Activated CD4-positive, alpha-beta memory T cell treated with anti-CD3 and anti-CD28 coated beads, Interleukin-2, amount 10 ng/mL, durations not matched to agents 7 days and 5 days (primary cell): Measurements from ENCODE around the gene IGIP. TPM values are rescaled to one million over a fixed set of nuclear protein-coding genes. Genes with fewer than 3 reads are reported as not detected.
A peak's percentile ranks its signal among the peaks of the same experiment; 100 is the strongest.
"Not testable (repeated sequence)": the region's sequence is repeated elsewhere in the genome, so short reads cannot be mapped to it uniquely, and the experiment has no call there.

Source experiments
- CTCF ChIA-PET: fragments of 350-600 bp; sonication (Branson Sonifier 250); formaldehyde crosslinking; loops from one replicate; lab custom pipeline; 2021; ENCODE audit warnings: antibody characterized with exemption, inconsistent platforms; lab: Charles Lee
- POLR2A ChIA-PET: fragments of 350-600 bp; sonication (Branson Sonifier 250); formaldehyde crosslinking; loops from one replicate; lab custom pipeline; 2021; ENCODE audit warnings: antibody characterized with exemption; lab: Charles Lee
- DNase-seq: peaks from one replicate; pipeline ENCODE4 v3.0.0-alpha.2; 2020
- H3K27ac Mint-ChIP-seq: one replicate; pipeline ENCODE4 v1.8.0; 2021; ENCODE audit warnings: mild to moderate bottlenecking, mixed read lengths
- H3K27me3 Mint-ChIP-seq: one replicate; pipeline ENCODE4 v1.8.0; 2021; ENCODE audit warnings: mixed read lengths
- H3K36me3 Mint-ChIP-seq: one replicate; pipeline ENCODE4 v1.8.0; 2021; ENCODE audit warnings: low read depth, mixed read lengths
- H3K4me1 Mint-ChIP-seq: one replicate; pipeline ENCODE4 v1.8.0; 2021; ENCODE audit warnings: mixed read lengths
- H3K4me3 Mint-ChIP-seq: one replicate; pipeline ENCODE4 v1.8.0; 2021; ENCODE audit warnings: mild to moderate bottlenecking, mixed read lengths
- H3K9me3 Mint-ChIP-seq: one replicate; pipeline ENCODE4 v1.8.0; 2021; ENCODE audit warnings: mixed read lengths
- total RNA-seq, 2 experiments: library from RNA; stranded (reverse); gene quantifications; one replicate each; pipeline ENCODE4 v1.2.3, GENCODE V29; 2021

IGIP gene
- total RNA-seq, 2 experiments from 2014 or later, result 4.8 to 4.9 TPM

DNA sequence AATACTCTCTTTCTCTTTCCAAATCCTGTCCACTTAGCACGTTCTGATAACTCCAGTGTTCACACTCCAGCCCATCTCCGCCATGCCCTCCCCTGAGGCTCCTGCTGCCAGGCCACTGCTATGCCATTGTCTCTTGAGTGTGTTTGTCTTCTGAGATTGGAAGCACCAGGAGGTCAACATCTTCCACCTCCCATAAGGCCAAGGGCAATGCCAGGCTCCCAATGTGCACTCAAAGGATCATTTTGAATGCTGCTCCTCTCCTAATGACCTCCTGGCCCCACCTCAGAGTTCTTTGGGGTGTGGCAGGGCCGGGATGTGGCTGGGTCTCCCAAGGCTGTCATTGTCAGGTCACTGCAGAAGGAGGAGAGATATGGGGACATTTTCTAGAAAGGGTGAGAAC is 19.5 kb downstream of the IGIP start:
- Mint-ChIP-seq H3K27ac (no peak overlapping the region), H3K4me1 (peaks cover 18% of the 10 kb centered on the region), H3K4me3 (no peak overlapping the region), H3K27me3 (peaks cover 24% of the 10 kb centered on the region), H3K9me3 (no peaks in the 10 kb centered on the region), H3K36me3 (no peaks in the 10 kb centered on the region)
- no peak for DNase-seq
- POLR2A ChIA-PET, result interaction anchor here (1.0 to 3.1 kb wide), 3 partner anchors 31 to 38 kb away, joined by 4 to 9 read pairs (median 5); partner anchors contain the start of gene PURA
- CTCF ChIA-PET, result interaction anchor here (0.6 to 6.1 kb wide), 25 partner anchors 9 to 380 kb away, joined by 3 to 76 read pairs (median 5); partner anchors contain the start of genes CYSTM1 and PURA

DNA sequence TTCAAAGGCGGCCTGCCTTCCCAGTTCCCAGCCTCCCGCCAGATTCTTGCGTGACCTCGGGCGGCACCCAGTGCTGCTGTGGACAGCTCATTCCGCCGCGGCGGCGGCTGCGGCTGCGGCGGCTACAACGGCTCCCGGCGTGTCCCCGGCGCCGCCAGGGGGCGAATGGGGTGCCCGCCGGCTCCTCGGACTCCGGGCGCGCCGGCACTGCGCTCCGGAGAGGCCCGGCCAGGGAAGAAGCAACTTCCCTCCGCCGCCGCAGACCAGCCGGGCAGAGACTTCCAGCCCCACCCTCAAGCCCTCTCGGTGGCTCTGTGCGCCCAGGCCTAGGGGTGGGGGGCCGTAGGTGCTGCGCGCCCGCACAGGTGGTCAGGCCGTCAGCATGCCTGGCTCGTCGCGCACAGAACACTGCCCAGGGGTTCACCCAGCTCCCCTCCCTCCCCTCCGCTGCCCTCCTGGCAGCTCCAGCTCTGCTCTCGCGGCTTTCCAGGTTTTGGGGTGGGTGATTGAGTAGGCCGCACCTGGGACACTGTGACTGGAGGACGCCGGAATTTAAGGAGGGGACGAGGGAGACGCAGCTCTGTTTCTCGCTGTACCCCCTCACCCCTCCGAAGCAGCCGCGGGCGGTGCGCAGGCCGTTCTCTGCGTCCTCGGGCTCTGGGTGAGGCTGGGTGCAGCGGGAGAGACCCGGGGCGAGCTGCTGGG is 20.2 kb downstream of the IGIP start:
- H3K9me3 Mint-ChIP-seq, result no peaks in the 10 kb centered on the region
- no peaks in the 10 kb centered on the region for H3K36me3 Mint-ChIP-seq
- ChIA-PET CTCF (interaction anchor here (0.6 to 6.1 kb wide), 21 partner anchors 8 to 177 kb away, joined by 3 to 76 read pairs (median 5); partner anchors contain the start of genes CYSTM1 and PURA), POLR2A (interaction anchor here (0.7 to 3.1 kb wide), 4 partner anchors 22 to 39 kb away, joined by 3 to 9 read pairs (median 4); partner anchors contain the start of gene PURA)
- H3K27ac Mint-ChIP-seq, result no peak overlapping the region
- no peak overlapping the region for H3K4me3 Mint-ChIP-seq
- peaks cover 24% of the 10 kb centered on the region for H3K27me3 Mint-ChIP-seq
- DNase-seq, result peak; percentile 59
- H3K4me1 Mint-ChIP-seq, result peaks cover 18% of the 10 kb centered on the region

DNA sequence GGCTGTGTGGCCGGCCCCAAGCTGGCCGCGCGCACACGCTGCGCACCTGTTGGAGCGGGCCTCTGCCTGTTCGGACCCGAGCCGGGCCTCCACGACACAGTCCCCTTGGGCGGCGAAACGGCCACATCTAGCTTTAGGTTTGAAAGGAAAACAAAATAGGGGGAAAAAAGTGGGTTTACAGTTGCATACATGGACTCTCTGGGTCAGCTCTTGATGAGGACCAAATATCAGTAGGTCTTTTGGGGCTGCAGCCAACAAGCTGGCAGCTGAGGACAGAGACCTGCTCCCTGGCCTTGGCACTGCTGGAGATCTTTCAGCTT is 20.7 kb downstream of the IGIP start:
- H3K4me1 Mint-ChIP-seq, result peaks cover 18% of the 10 kb centered on the region
- no peaks in the 10 kb centered on the region for H3K9me3 Mint-ChIP-seq
- H3K4me3 Mint-ChIP-seq, result no peak overlapping the region
- CTCF ChIA-PET, result interaction anchor here (0.7 to 6.1 kb wide), 10 partner anchors 11 to 116 kb away, joined by 3 to 76 read pairs (median 6); partner anchors contain the start of genes CYSTM1 and PURA
- no peak overlapping the region for H3K27ac Mint-ChIP-seq
- POLR2A ChIA-PET, result interaction anchor here (3.1 kb wide), 1 partner anchor 39 kb away, joined by 9 read pairs; no protein-coding TSS in a partner anchor
- DNase-seq, result no peak
- H3K27me3 Mint-ChIP-seq, result peaks cover 24% of the 10 kb centered on the region
- H3K36me3 Mint-ChIP-seq, result no peaks in the 10 kb centered on the region

DNA sequence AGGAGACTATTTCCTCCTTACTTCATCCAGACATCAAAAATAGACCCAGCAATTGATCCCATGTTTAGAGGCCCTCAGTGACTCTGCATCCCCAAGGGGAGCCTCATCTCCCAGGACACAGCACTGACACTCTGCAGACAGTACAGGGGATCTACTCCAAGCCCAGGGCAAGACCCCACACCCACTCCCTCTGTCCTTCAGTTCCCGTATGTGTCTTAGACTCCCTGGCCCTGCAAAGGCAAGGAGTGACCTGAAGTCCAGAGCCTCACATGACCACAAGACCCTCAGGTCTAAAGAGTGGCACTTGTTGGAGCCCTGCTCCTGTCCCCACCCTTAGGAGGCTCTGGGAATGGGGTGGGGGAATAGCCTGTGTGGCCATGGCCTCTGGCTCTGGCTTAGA is 21.7 kb downstream of the IGIP start:
- Mint-ChIP-seq H3K4me1 (peaks cover 18% of the 10 kb centered on the region), H3K36me3 (no peaks in the 10 kb centered on the region), H3K27me3 (peaks cover 24% of the 10 kb centered on the region), H3K4me3 (no peak overlapping the region), H3K9me3 (no peaks in the 10 kb centered on the region), H3K27ac (no peak overlapping the region)
- ChIA-PET CTCF (interaction anchor here (0.7 to 4.9 kb wide), 4 partner anchors 13 to 556 kb away, joined by 3 to 63 read pairs (median 31); partner anchors contain the start of gene PURA), POLR2A (no interaction called here)
- no peak for DNase-seq

DNA sequence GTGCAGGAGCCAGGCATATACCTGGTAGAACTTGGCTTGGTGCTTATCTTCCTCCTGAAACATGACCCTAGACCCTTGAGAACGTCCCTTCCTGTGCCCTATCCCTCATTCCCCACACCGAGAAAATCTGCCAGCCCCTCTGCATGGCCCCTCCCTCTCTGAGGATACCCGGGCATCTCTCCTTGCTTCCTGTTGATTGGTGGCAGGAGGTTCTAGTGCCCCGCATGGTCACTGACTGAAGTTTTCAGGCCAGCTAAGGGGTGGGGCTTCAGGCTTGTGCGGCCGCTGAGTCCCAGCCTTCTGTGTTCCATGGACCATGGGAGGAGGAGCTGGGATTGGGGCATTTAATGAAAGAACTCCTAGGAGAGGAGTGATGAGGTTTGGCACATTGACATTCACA is 22.8 kb downstream of the IGIP start:
- H3K4me3 Mint-ChIP-seq, result no peak overlapping the region
- H3K4me1 Mint-ChIP-seq, result peaks cover 18% of the 10 kb centered on the region
- POLR2A ChIA-PET, result no interaction called here
- H3K27ac Mint-ChIP-seq, result no peak overlapping the region
- no peaks in the 10 kb centered on the region for H3K9me3 Mint-ChIP-seq
- H3K27me3 Mint-ChIP-seq, result peaks cover 24% of the 10 kb centered on the region
- no peak for DNase-seq
- no peaks in the 10 kb centered on the region for H3K36me3 Mint-ChIP-seq
- CTCF ChIA-PET, result interaction anchor here (1.3 kb wide), 1 partner anchor 25 kb away, joined by 3 read pairs; no protein-coding TSS in a partner anchor

DNA sequence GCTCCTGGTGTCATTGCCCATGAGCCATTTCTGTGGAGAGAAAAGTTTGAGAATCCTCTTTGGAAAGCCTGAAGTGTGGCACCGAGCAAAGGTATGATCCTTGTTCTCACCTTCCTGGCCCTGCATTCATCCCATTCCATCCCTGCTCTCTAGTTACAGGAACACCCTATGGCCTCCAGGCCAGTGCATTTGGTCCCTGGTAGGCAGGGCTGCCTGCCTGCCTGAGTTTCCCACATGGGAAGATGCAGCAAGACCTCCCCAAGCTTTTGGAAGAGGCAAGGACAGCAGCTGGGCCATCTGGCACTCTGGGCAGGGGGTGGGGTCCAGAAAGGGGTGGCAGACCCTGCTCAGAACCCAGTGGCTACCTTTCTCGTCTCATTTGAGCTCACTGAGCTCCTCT is 24.5 kb downstream of the IGIP start:
- peaks cover 18% of the 10 kb centered on the region for H3K27me3 Mint-ChIP-seq
- no peak for DNase-seq
- no peaks in the 10 kb centered on the region for H3K36me3 Mint-ChIP-seq
- H3K27ac Mint-ChIP-seq, result no peak overlapping the region
- H3K9me3 Mint-ChIP-seq, result no peaks in the 10 kb centered on the region
- CTCF ChIA-PET, result interaction anchor here (1.4 kb wide), 1 partner anchor 9 kb away, joined by 5 read pairs; no protein-coding TSS in a partner anchor
- H3K4me1 Mint-ChIP-seq, result peaks cover 13% of the 10 kb centered on the region
- POLR2A ChIA-PET, result no interaction called here
- no peak overlapping the region for H3K4me3 Mint-ChIP-seq

DNA sequence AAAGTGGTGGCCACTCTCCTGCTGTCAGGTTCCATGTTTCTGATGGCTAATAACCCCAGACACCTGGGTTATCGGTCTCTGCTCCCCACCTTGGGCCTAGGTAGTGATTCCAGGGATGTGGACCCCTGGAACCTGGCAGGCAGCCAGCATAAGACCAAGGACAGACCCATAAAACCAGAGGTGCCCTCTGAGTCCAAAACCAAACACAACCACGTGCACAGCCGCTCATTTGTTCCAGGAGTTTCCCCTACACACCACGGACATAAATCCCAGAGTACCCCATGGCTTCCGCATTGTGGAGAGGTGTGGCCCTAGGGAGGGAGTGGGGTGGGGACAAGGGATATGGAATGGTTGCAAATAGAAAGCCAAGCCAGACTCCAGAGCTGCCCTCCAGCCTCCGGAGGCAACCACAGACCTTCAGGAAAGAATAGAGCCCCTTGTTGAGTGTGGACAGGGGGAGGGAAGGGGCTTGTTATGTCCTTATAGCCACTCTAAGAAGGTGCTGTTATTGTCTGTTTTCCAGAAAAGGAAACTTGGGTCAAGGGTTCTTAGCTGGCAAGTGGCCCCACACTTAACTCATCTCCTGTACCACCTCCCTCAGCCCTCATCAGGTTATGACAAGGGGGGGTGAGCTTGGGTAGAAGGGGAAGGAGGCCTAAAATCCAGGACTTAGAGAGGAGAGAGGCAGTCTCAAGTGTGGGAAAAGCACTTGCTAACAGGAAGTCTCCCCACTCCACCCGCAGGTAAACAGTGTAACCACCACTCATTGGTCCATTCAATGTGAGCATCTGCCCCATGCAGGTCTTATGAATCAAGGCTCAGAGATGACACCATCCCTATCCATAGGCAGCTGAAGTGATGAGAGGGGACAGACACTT is 25.6 kb downstream of the IGIP start:
- no peak for DNase-seq
- Mint-ChIP-seq H3K27me3 (peaks cover 13% of the 10 kb centered on the region), H3K36me3 (no peaks in the 10 kb centered on the region), H3K4me1 (peaks cover 6% of the 10 kb centered on the region), H3K9me3 (no peaks in the 10 kb centered on the region), H3K4me3 (no peak overlapping the region), H3K27ac (no peak overlapping the region)
- CTCF ChIA-PET, result interaction anchor here (1.4 kb wide), 1 partner anchor 10 kb away, joined by 5 read pairs; no protein-coding TSS in a partner anchor
- POLR2A ChIA-PET, result no interaction called here

DNA sequence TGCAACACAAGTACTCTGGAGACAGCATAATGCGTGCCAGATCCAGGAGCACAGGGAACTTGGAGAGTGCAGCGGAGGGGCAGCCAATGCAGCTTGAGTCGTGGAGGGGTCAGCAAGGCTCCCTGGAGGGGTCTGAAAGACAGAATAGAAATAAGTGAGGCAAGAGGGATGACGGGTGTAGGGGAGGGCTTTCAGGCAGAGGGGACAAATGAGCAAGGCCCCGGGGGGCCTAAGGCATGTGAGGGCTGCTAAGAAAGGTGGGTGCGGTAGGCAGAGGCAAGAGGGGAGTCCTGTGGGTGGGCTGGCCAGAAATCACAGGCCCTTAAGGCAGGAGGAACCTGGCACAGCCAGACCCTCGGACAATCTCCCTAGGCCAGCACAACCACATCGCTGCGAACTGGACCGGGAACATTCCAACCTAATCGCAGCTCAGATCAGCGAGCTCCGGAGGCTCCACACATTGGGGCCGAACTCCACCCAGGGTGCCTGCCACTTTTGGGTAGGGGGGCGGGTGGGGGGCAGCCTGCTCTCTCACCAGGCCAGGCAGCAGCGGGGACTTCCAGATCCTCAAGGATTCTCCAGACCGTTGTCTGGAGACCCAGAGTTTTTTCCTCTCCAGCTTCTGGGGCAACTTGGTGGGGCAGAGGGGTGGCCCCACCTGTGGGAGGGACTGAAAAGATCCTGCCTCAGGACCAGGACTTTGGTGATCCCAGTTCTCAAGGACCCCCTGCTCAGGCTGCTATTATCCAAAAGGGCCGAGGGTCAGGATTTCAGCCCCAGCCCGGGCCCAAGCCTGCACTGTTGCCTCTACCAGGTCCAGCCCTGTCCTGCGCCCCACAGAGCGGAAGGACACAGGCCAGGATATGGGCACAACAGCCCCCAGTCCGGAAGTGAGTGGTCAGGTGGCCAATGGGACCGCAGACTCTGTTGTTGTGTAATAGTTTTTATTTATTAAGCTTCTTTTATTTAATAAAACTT is 26.6 kb downstream of the IGIP start:
- Mint-ChIP-seq H3K27ac (no peak overlapping the region), H3K27me3 (peaks cover 5% of the 10 kb centered on the region), H3K4me3 (no peak overlapping the region), H3K9me3 (no peaks in the 10 kb centered on the region), H3K4me1 (peaks cover 7% of the 10 kb centered on the region), H3K36me3 (no peaks in the 10 kb centered on the region)
- ChIA-PET CTCF (interaction anchor here (1.0 kb wide), 1 partner anchor 9 kb away, joined by 3 read pairs; no protein-coding TSS in a partner anchor), POLR2A (no interaction called here)
- DNase-seq, result no peak

DNA sequence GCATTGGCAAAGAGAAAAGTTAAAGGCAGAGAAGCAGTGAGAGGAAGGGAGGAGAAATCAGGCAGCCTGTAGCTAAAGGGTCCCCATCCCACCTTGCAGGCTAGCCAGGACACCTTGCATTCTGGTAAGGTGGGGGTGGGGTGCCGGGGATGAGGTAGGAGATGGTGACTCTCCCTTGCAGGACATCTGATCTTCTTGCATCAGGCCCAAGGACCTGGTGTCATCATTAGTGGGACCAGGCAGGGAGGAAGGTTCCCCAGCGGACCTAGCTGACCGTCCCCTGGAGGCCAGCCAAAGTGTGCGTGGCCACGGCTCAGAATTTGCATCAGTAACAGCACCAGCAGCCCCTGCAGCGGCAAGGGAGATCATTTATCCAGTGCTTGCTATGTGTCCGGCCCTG is 27.5 kb downstream of the IGIP start:
- H3K9me3 Mint-ChIP-seq, result no peaks in the 10 kb centered on the region
- H3K36me3 Mint-ChIP-seq, result no peaks in the 10 kb centered on the region
- no peaks in the 10 kb centered on the region for H3K27me3 Mint-ChIP-seq
- H3K4me1 Mint-ChIP-seq, result peaks cover 9% of the 10 kb centered on the region
- ChIA-PET CTCF (interaction anchor here (1.0 to 3.7 kb wide), 4 partner anchors 8 to 79 kb away, joined by 3 to 32 read pairs (median 4); no protein-coding TSS in a partner anchor), POLR2A (no interaction called here)
- no peak for DNase-seq
- no peak overlapping the region for H3K4me3 Mint-ChIP-seq
- no peak overlapping the region for H3K27ac Mint-ChIP-seq

DNA sequence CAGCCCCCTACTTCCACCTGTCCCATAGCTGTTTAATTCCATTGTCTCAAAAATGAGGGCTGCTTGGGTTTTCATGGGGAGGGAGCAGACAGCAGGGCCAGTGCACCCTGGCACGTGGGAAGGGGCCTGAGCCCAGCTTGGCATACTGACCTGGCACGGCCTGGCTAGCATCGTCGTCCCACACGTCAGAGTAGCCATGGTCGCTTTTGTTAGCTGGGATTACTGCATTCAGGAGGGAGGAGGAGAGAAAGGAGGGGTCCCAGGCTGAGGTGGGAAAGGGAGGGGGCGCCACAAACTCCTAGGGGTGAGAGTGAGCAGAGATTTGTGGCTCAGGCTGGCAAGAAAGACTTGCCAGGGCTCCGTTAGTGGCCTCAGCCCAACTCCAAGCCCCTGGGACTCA is 28.2 kb downstream of the IGIP start:
- Mint-ChIP-seq H3K27ac (no peak overlapping the region), H3K36me3 (no peaks in the 10 kb centered on the region), H3K9me3 (no peaks in the 10 kb centered on the region), H3K4me3 (no peak overlapping the region), H3K27me3 (no peaks in the 10 kb centered on the region), H3K4me1 (peaks cover 9% of the 10 kb centered on the region)
- ChIA-PET CTCF (interaction anchor here (0.9 to 3.7 kb wide), 5 partner anchors 8 to 80 kb away, joined by 3 to 32 read pairs (median 4); no protein-coding TSS in a partner anchor), POLR2A (no interaction called here)
- no peak for DNase-seq

DNA sequence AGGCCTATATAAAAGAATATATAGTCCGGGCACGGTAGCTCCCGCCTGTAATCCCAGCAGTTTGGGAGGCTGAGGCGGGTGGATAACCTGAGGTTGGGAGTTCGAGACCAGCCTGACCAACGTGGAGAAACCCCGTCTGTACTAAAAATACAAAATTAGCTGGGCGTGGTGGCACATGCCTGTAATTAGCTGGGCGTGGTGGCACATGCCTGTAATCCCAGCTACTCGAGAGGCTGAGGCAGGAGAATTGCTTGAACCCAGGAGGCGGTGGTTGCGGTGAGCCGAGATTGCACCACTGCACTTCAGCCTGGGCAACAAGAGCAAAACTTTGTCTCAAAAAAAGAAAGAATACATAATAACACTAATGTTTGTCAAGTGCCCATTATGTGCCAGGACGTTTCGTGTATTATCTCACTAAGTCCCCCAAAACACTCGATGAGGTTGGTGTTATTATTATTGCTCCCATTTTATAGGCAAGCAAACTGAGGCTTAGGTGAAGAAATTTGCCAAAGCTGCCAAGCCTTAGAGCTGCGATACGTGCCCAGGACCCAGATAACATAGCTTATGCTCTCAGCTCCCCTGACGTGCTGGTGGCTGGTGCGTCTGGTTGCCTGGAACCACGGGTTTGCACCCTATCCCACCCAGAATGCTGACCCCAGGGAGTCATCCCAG is 29.1 kb downstream of the IGIP start:
- POLR2A ChIA-PET, H3K4me3 Mint-ChIP-seq: not testable (repeated sequence)
- CTCF ChIA-PET, result interaction anchor here (0.9 to 3.7 kb wide), 6 partner anchors 9 to 186 kb away, joined by 3 to 32 read pairs (median 4); no protein-coding TSS in a partner anchor

More for the DNA sequence above, 29.1 kb downstream of the IGIP start:
- H3K9me3 Mint-ChIP-seq, H3K36me3 Mint-ChIP-seq, H3K27me3 Mint-ChIP-seq, H3K4me1 Mint-ChIP-seq, H3K27ac Mint-ChIP-seq, DNase-seq: not testable (repeated sequence)
